DND-41 (cell line): ENCODE measurements around the gene TCF4.

Experiments used
- ATAC-seq: fragments of 200-7000 bp; cut with Tn5 transposase; 3 replicates; pipeline ENCODE4 v1.9.1; 2021; ENCODE audit warnings: low read depth; ENCODE audit not compliant: insufficient read depth
- DNase-seq: peaks from one replicate; pipeline ENCODE4 v3.0.0-alpha.2; 2020
- H2AFZ ChIP-seq: 2 replicates; pipeline ENCODE4 v1.6.0; 2012; ENCODE audit warnings: low read depth, low read length
- H3K27ac ChIP-seq: 2 replicates; pipeline ENCODE4 v1.5.1; 2012; ENCODE audit warnings: low read length, inconsistent platforms
- H3K27me3 ChIP-seq: fragments of 200-600 bp; sonication (generic); 2 replicates; pipeline ENCODE4 v1.6.0; 2012; ENCODE audit warnings: low read length, mild to moderate bottlenecking, inconsistent platforms; ENCODE audit not compliant: insufficient read depth, poor library complexity
- H3K36me3 ChIP-seq: 2 replicates; pipeline ENCODE4 v1.5.1; 2012; ENCODE audit warnings: low read length, inconsistent platforms; ENCODE audit not compliant: insufficient read depth
- H3K4me1 ChIP-seq: 2 replicates; pipeline ENCODE4 v1.5.1; 2012; ENCODE audit warnings: mild to moderate bottlenecking, low read length; ENCODE audit not compliant: insufficient read depth
- H3K4me2 ChIP-seq: 2 replicates; pipeline ENCODE4 v1.6.0; 2012; ENCODE audit warnings: mild to moderate bottlenecking, moderate library complexity, low read length, inconsistent platforms; ENCODE audit not compliant: insufficient read depth
- H3K4me3 ChIP-seq, 2 experiments: fragments of 200-600 bp in 1 of 2; shearing (Covaris generic) in 1 of 2; 2 replicates each; pipeline ENCODE4 v1.5.1; 2012 to 2016; ENCODE audit warnings: inconsistent platforms in 2 of 2, low read length in 2 of 2, mild to moderate bottlenecking in 2 of 2, low read depth in 1 of 2, moderate library complexity in 1 of 2
- H3K79me2 ChIP-seq: 2 replicates; pipeline ENCODE4 v1.6.0; 2012; ENCODE audit warnings: low read length, inconsistent platforms; ENCODE audit not compliant: insufficient read depth
- H3K9ac ChIP-seq: 2 replicates; pipeline ENCODE4 v1.6.0; 2012; ENCODE audit warnings: low read depth, mild to moderate bottlenecking, inconsistent platforms, low read length, moderate library complexity
- H3K9me3 ChIP-seq: 2 replicates; pipeline ENCODE4 v1.5.1; 2012; ENCODE audit warnings: low read length, moderate library complexity, mild to moderate bottlenecking, inconsistent platforms; ENCODE audit not compliant: insufficient read depth, severe bottlenecking
- H4K20me1 ChIP-seq: 2 replicates; pipeline ENCODE4 v1.6.0; 2012; ENCODE audit warnings: low read length; ENCODE audit not compliant: insufficient read depth
- EZH2 ChIP-seq: IDR thresholded peaks from 3 replicates; pipeline ENCODE4 v1.6.1; 2012; ENCODE audit warnings: borderline replicate concordance, low read depth, mild to moderate bottlenecking, moderate library complexity, low read length, inconsistent platforms; ENCODE audit not compliant: severe bottlenecking
- TF ChIP-seq, protein P1 (sequence below): IDR thresholded peaks from 2 replicates; pipeline ENCODE4 v1.5.1; 2012; ENCODE audit warnings: borderline replicate concordance, low read length, moderate library complexity, mild to moderate bottlenecking; ENCODE audit not compliant: poor library complexity, severe bottlenecking; ENCODE audit errors: extremely low read depth

Gene TCF4

DNA sequence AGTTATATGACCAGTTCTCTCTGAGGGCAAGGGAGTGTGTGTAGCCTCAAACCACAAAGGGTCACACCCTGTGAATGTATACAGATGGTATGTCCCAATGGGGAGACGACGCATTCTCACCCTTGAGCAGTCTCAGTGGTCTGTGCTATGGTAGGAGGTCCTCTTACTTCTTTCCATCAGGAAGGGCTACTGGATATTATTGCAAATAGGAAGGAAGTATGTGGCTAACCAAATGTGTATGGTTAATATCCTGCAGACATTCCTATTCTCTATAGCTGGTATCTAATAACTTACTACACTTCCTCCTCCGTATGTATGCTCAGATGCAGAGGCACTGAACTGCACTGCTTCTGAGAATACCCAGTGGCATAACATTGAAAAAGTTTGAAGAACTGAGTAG is 322.0 kb downstream of the TCF4 start:
- H4K20me1 ChIP-seq: no peaks in the 10 kb centered on the region
- no peak overlapping the region for H3K4me3 ChIP-seq
- H3K27me3 ChIP-seq: no peaks in the 10 kb centered on the region
- TF ChIP-seq, protein P1, sequence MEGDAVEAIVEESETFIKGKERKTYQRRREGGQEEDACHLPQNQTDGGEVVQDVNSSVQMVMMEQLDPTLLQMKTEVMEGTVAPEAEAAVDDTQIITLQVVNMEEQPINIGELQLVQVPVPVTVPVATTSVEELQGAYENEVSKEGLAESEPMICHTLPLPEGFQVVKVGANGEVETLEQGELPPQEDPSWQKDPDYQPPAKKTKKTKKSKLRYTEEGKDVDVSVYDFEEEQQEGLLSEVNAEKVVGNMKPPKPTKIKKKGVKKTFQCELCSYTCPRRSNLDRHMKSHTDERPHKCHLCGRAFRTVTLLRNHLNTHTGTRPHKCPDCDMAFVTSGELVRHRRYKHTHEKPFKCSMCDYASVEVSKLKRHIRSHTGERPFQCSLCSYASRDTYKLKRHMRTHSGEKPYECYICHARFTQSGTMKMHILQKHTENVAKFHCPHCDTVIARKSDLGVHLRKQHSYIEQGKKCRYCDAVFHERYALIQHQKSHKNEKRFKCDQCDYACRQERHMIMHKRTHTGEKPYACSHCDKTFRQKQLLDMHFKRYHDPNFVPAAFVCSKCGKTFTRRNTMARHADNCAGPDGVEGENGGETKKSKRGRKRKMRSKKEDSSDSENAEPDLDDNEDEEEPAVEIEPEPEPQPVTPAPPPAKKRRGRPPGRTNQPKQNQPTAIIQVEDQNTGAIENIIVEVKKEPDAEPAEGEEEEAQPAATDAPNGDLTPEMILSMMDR: no peak
- no peak for TF ChIP-seq EZH2
- H2AFZ ChIP-seq: no peak overlapping the region
- H3K4me2 ChIP-seq: no peak overlapping the region
- H3K9ac ChIP-seq: no peak overlapping the region
- H3K79me2 ChIP-seq: no peaks in the 10 kb centered on the region
- H3K4me1 ChIP-seq: no peaks in the 10 kb centered on the region
- no peak for ATAC-seq
- H3K9me3 ChIP-seq: no peaks in the 10 kb centered on the region
- H3K36me3 ChIP-seq: peaks cover 17% of the 10 kb centered on the region; the same call in 1 of the 2 replicates
- no peak overlapping the region for H3K27ac ChIP-seq
- DNase-seq: no peak

DNA sequence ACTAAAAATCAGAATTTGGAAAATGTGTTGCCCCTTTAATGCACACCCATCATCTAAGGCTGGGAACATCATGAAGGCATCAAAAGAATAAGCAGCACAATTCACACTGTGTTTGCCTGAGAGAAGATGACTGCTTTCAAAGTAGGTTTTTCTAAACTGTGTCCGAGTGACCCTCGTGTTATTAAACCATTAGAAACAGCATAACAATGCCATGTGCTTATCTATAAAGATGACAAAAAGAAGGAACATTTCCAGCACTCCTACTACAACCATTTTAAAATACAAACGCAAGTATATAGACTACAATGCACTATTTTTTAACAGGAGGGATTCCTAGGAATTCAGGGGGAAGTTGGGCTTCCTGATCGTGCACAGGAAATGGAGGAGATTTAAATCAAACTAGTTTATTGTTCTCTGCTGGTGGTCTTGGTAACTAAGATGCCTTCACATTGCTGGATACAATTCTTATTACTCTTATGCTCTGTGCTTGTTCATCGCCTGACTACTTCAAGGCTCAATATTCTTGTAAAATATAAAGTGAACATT is 322.8 kb downstream of the TCF4 start:
- Histone ChIP-seq H3K4me2 (no peak overlapping the region), H3K27me3 (no peaks in the 10 kb centered on the region), H3K36me3 (peaks cover 17% of the 10 kb centered on the region; the same call in 1 of the 2 replicates), H4K20me1 (no peaks in the 10 kb centered on the region), H3K9me3 (no peaks in the 10 kb centered on the region), H3K9ac (no peak overlapping the region), H3K4me3 (no peak overlapping the region), H3K27ac (no peak overlapping the region), H3K79me2 (no peaks in the 10 kb centered on the region), H2AFZ (no peak overlapping the region), H3K4me1 (no peaks in the 10 kb centered on the region)
- ATAC-seq: no peak
- TF ChIP-seq, protein P1: no peak
- TF ChIP-seq EZH2: no peak
- no peak for DNase-seq

DNA sequence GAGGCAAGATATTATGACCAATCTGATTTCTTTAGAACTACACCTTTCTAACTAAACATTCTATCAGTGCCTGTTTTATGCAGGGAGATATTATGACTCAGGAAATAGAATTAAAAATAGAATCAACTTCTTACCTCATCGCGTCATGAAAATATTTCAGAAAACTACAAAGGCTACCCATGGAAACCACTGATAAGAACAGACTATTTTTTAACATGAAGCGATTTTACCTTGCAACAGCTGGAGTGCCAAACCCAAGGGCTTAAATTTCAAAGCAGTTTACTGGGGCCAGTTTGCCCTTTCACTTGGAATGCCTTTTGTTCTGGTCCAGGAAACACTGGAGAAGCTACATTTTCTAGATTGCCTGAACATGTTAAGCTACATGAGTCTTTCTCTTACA is 323.9 kb downstream of the TCF4 start:
- Histone ChIP-seq H3K79me2 (no peaks in the 10 kb centered on the region), H3K9ac (no peak overlapping the region), H2AFZ (no peak overlapping the region), H4K20me1 (no peaks in the 10 kb centered on the region), H3K27me3 (no peaks in the 10 kb centered on the region), H3K9me3 (no peaks in the 10 kb centered on the region), H3K36me3 (peaks cover 9% of the 10 kb centered on the region; the same call in 1 of the 2 replicates), H3K4me3 (no peak overlapping the region), H3K4me2 (no peak overlapping the region), H3K4me1 (no peaks in the 10 kb centered on the region), H3K27ac (no peak overlapping the region)
- ATAC-seq (no peak), DNase-seq (no peak)
- TF ChIP-seq EZH2: no peak
- TF ChIP-seq, protein P1: no peak
